HG02970 (cell line): ENCODE measurements around the gene SPANXA2.
"Not testable (repeated sequence)": the region's sequence is repeated elsewhere in the genome, so short reads cannot be mapped to it uniquely, and the experiment has no call there.

Experiments used
- ATAC-seq: cut with Tn5 transposase; IDR thresholded peaks from one replicate; pipeline ENCODE4 v1.9.1; 2021; ENCODE audit warnings: mild to moderate bottlenecking, moderate library complexity, moderate number of reproducible peaks; ENCODE audit not compliant: unreplicated experiment, low FRiP score

The SPANXA2 gene, protein sequence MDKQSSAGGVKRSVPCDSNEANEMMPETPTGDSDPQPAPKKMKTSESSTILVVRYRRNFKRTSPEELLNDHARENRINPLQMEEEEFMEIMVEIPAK

DNA sequence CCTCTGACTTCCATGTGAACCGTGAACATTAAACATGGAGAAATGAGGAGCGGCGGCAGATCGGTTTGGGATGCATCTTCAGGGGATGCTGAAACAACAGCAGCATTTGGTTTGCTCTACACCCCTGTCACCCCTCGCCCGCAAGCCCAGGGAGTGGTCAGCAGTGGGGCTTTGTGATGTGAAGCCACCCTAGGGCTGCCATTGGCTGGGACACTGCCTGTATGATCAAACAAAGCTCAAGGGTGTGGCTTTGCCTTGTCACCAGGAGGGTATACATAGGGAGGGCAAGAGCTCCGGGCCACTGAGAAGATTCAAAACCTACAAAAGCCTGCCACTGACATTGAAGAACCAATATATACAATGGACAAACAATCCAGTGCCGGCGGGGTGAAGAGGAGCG is at the start of gene SPANXA2:
TSS of gene SPANXA2 (plus strand) at position 301 of the 400 bp plus-strand sequence. CDS start at position 361, 60 bp downstream.
- not testable (repeated sequence) for ATAC-seq

DNA sequence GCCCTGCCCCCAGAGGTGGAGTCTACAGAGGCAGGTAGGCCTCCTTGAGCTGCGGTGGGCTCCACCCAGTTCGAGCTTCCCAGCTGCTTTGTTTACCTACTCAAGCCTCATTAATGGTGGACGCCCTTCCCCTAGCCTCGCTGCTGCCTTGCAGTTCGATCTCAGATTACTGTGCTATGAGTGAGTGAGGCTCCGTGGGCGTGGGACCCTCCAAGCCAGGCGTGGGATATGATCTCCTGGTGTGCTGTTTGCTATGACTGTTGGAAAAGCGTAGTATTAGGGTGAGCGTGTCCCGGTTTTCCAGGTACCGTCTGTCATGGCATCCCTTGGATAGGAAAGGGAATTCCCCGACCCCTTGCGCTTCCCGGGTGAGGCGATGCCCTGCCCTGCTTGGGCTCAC is 47.0 kb upstream of the SPANXA2 start:
- ATAC-seq, result not testable (repeated sequence)

DNA sequence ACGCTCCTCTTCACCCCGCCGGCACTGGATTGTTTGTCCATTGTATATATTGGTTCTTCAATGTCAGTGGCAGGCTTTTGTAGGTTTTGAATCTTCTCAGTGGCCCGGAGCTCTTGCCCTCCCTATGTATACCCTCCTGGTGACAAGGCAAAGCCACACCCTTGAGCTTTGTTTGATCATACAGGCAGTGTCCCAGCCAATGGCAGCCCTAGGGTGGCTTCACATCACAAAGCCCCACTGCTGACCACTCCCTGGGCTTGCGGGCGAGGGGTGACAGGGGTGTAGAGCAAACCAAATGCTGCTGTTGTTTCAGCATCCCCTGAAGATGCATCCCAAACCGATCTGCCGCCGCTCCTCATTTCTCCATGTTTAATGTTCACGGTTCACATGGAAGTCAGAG is 4.9 kb upstream of the SPANXA2 start, which contains the start of gene SPANXA1:
TSS of gene SPANXA1 (minus strand) at position 101 of the 400 bp plus-strand sequence. CDS start at position 41, 60 bp downstream.
- ATAC-seq, result not testable (repeated sequence)

DNA sequence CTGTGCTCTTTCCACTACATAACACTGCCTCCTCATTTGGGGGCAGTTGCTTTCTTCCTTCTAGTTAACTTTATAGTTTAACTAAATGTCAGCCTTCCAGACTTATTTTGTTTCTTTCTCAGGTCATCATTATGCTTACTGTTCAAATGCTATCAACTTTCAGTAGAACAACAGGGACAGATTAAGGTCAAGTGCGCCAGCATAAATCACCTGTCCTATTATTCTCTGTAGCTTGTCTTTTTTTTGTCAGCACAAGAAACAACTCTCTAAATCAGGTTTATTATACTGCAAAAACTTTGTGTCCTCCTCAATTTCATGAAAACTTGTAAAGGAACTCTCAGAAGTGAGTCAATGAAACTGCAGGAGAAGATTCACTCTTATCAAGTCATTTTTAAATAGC is 19.6 kb downstream of the SPANXA2 start:
- no peak for ATAC-seq

DNA sequence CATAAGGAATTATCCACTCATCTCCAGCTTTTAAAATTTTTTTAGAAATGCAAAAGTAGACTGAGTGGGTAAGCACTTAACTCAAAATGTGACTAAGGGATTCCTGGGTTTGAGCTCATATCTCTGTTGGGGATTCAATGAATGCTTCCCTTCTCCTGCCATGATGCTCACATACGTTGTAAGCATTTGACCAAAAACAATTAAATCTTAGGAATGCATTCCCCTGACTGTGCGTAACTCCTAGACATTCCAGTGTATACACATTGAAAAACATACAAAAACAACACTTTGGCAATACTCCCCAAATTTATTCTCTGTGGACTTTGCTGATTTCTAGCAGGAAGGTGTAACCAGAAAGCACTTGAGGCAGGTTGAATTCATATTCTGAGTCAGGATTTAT is 29.8 kb downstream of the SPANXA2 start:
- no peak for ATAC-seq

DNA sequence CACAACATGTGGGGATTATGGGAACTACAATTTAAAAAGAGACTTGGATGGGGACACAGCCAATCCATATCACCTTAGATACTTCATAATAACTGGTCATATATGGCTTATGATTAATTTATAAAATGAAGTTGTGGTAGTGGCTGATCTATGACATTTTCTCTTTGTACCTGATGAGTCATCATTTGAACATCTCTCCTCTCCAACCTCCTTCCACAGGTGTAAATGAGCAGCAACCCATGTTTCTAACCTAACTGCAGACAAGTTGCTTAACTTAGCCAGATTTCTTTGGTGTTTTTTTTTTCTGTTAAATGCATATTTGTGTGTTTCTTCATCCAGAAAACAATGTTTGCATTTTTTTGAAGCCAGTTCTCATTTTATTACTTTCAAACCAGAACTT is 42.6 kb downstream of the SPANXA2 start:
- no peak for ATAC-seq

DNA sequence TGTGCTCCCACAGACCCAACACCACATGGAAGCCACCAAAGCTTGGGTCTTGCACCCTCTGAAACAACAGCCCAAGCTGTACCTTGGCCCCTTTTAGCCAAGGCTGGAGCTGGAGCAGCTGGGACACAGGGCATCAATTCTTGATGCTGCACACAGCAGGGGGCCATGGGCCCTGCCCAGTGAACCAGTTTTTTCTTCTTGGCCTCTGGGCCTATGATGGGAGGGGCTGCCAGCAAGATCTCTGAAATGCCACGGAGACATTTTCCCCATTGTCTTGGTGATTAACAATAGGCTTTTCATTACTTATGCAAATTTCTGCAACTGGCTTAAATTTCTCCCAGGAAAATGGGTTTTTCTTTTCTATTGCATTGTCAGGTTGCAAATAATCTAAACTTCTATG is 49.0 kb downstream of the SPANXA2 start:
- ATAC-seq, result no peak
